GM18505 (cell line): ENCODE measurements around the gene PRCC.

Experiments
- ATAC-seq: cut with Tn5 transposase; IDR thresholded peaks from one replicate; pipeline ENCODE4 v1.9.1; 2021; ENCODE audit not compliant: unreplicated experiment
- POLR2A ChIP-seq: IDR thresholded peaks from 4 replicates; pipeline ENCODE4 v1.6.1; 2011; ENCODE audit warnings: borderline replicate concordance; ENCODE audit not compliant: insufficient read depth, insufficient read length; ENCODE audit errors: extremely low read depth

The PRCC gene

GRCh38 chr1:156815307-156815826, 48.0 kb downstream of the PRCC start:
- TF ChIP-seq POLR2A = no peak
- no peak for ATAC-seq

GRCh38 chr1:156815961-156816422, 48.7 kb downstream of the PRCC start:
- ATAC-seq = no peak
- no peak for TF ChIP-seq POLR2A

GRCh38 chr1:156816561-156817328, 49.4 kb downstream of the PRCC start, which contains the start of gene SH2D2A:
TSS of gene SH2D2A (minus strand) at chr1:156816848. CDS start at chr1:156816708, 140 bp downstream.
- peak; percentile 69 for ATAC-seq

GRCh38 chr1:156821801-156822200, 54.5 kb downstream of the PRCC start:
- TF ChIP-seq POLR2A = no peak
- no peak for ATAC-seq

More at GRCh38 chr1:156816561-156817328, 49.4 kb downstream of the PRCC start, which contains the start of gene SH2D2A:
- peak; percentile 63 for TF ChIP-seq POLR2A

- ATAC-seq = no peak
- no peak for TF ChIP-seq POLR2A
Measured at GRCh38 chr1:156822680-156823079, 55.3 kb downstream of the PRCC start.

- TF ChIP-seq POLR2A = no peak
- ATAC-seq = no peak
Measured at GRCh38 chr1:156823210-156823790, 56.0 kb downstream of the PRCC start.

- TF ChIP-seq POLR2A = no peak
- ATAC-seq = no peak
Measured at GRCh38 chr1:156826630-156827029, 59.3 kb downstream of the PRCC start.

GRCh38 chr1:156828400-156829124, 61.2 kb downstream of the PRCC start:
- TF ChIP-seq POLR2A = no peak

GRCh38 chr1:156832434-156832833, 65.1 kb downstream of the PRCC start:
- ATAC-seq = no peak
- TF ChIP-seq POLR2A = no peak

More at GRCh38 chr1:156828400-156829124, 61.2 kb downstream of the PRCC start:
- no peak for ATAC-seq

GRCh38 chr1:156833603-156834002, 66.3 kb downstream of the PRCC start:
- no peak for TF ChIP-seq POLR2A
- ATAC-seq = no peak

GRCh38 chr1:156834322-156834721, 67.0 kb downstream of the PRCC start:
- no peak for ATAC-seq

GRCh38 chr1:156836041-156836654, 68.8 kb downstream of the PRCC start:
- TF ChIP-seq POLR2A = no peak
- no peak for ATAC-seq

More at GRCh38 chr1:156834322-156834721, 67.0 kb downstream of the PRCC start:
- no peak for TF ChIP-seq POLR2A

GRCh38 chr1:156836892-156837291, 69.6 kb downstream of the PRCC start:
- ATAC-seq = no peak
- no peak for TF ChIP-seq POLR2A
